MM.1S (cell line): ENCODE data around the gene PCDHB7.
A peak's percentile ranks its signal among the peaks of the same experiment; 100 is the strongest.
"Not testable (repeated sequence)": the region's sequence is repeated elsewhere in the genome, so short reads cannot be mapped to it uniquely, and the experiment has no call there.

Experiments used
- DNase-seq: peaks from one replicate; pipeline ENCODE4 v3.0.0-alpha.2; 2015
- H2AFZ ChIP-seq: fragments of 300-600 bp; sonication (generic); 2 replicates; pipeline ENCODE4 v1.6.0; 2016; ENCODE audit warnings: antibody characterized with exemption, low read length
- H3F3A ChIP-seq: fragments of 300-600 bp; sonication (generic); 2 replicates; pipeline ENCODE4 v1.6.1; 2016; ENCODE audit warnings: mild to moderate bottlenecking, antibody characterized with exemption, low read length, moderate library complexity, mixed read lengths; ENCODE audit not compliant: insufficient read depth
- H3K27ac ChIP-seq: fragments of 300-600 bp; sonication (generic); 2 replicates; pipeline ENCODE4 v1.5.1; 2016; ENCODE audit warnings: mild to moderate bottlenecking, low read length
- H3K27me3 ChIP-seq: fragments of 300-600 bp; sonication (generic); replicated peaks from 2 replicates; pipeline ENCODE4 v1.6.0; 2016; ENCODE audit warnings: low read length; ENCODE audit not compliant: insufficient read depth
- H3K36me3 ChIP-seq: fragments of 300-600 bp; sonication (generic); replicated peaks from 2 replicates; pipeline ENCODE4 v1.6.1; 2016; ENCODE audit warnings: mild to moderate bottlenecking, low read length, mixed read lengths; ENCODE audit not compliant: insufficient read depth
- H3K4me1 ChIP-seq: fragments of 300-600 bp; sonication (generic); 2 replicates; pipeline ENCODE4 v1.6.1; 2016; ENCODE audit warnings: low read length, mixed read lengths
- H3K4me2 ChIP-seq: fragments of 300-600 bp; sonication (generic); 2 replicates; pipeline ENCODE4 v1.6.0; 2016; ENCODE audit warnings: low read depth, low read length
- H3K4me3 ChIP-seq: fragments of 300-600 bp; sonication (generic); 2 replicates; pipeline ENCODE4 v1.5.1; 2016; ENCODE audit warnings: low read length, mixed read lengths
- H3K79me2 ChIP-seq: fragments of 300-600 bp; sonication (generic); 2 replicates; pipeline ENCODE4 v1.6.1; 2016; ENCODE audit warnings: mixed run types, low read length, mixed read lengths
- H3K9ac ChIP-seq: fragments of 300-600 bp; sonication (generic); 2 replicates; pipeline ENCODE4 v1.6.1; 2016; ENCODE audit warnings: low read length, mixed read lengths
- H3K9me2 ChIP-seq: fragments of 300-600 bp; sonication (generic); replicated peaks from 2 replicates; pipeline ENCODE4 v1.6.1; 2016; ENCODE audit warnings: mild to moderate bottlenecking, low read length, mixed read lengths; ENCODE audit not compliant: insufficient read depth
- H3K9me3 ChIP-seq: fragments of 300-600 bp; sonication (generic); replicated peaks from 2 replicates; pipeline ENCODE4 v1.6.1; 2016; ENCODE audit warnings: mild to moderate bottlenecking, low read length, mixed read lengths; ENCODE audit not compliant: insufficient read depth
- H4K20me1 ChIP-seq: fragments of 300-600 bp; sonication (generic); 2 replicates; pipeline ENCODE4 v1.6.1; 2016; ENCODE audit warnings: mild to moderate bottlenecking, low read length, moderate library complexity, mixed read lengths; ENCODE audit not compliant: insufficient read depth
- EZH2 ChIP-seq: fragments of 300-600 bp; sonication (generic); optimal IDR thresholded peaks from 2 replicates; pipeline ENCODE3; 2017; ENCODE audit warnings: low read depth, mild to moderate bottlenecking, antibody characterized with exemption, low read length, mixed read lengths
- EZH2phosphoT487 ChIP-seq: fragments of 300-600 bp; sonication (generic); IDR thresholded peaks from 2 replicates; pipeline ENCODE4 v1.6.1; 2018; ENCODE audit warnings: antibody characterized with exemption, low read length
- TF ChIP-seq, protein P1 (sequence below): fragments of 300-600 bp; sonication (generic); IDR thresholded peaks from 2 replicates; pipeline ENCODE4 v1.5.1; 2016; ENCODE audit warnings: antibody characterized with exemption, low read length, mixed read lengths

PCDHB7 gene

GRCh38 chr5:141182248-141182647 is 9.8 kb downstream of the PCDHB7 start, which contains the start of gene PCDHB16:
PCDHB16 (plus strand) TSS chr5:141182387; CDS start chr5:141182560, 173 bp downstream.
- DNase-seq = no peak
- H3F3A ChIP-seq = no peaks in the 10 kb centered on the region
- no peaks in the 10 kb centered on the region for H3K9me2 ChIP-seq
- no peaks in the 10 kb centered on the region for H4K20me1 ChIP-seq
- no peaks in the 10 kb centered on the region for H3K4me1 ChIP-seq
- TF ChIP-seq, protein P1, sequence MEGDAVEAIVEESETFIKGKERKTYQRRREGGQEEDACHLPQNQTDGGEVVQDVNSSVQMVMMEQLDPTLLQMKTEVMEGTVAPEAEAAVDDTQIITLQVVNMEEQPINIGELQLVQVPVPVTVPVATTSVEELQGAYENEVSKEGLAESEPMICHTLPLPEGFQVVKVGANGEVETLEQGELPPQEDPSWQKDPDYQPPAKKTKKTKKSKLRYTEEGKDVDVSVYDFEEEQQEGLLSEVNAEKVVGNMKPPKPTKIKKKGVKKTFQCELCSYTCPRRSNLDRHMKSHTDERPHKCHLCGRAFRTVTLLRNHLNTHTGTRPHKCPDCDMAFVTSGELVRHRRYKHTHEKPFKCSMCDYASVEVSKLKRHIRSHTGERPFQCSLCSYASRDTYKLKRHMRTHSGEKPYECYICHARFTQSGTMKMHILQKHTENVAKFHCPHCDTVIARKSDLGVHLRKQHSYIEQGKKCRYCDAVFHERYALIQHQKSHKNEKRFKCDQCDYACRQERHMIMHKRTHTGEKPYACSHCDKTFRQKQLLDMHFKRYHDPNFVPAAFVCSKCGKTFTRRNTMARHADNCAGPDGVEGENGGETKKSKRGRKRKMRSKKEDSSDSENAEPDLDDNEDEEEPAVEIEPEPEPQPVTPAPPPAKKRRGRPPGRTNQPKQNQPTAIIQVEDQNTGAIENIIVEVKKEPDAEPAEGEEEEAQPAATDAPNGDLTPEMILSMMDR = peak; percentile 40
- TF ChIP-seq EZH2phosphoT487 = no peak
- H3K27me3 ChIP-seq = no peaks in the 10 kb centered on the region; the same call in 1 of the 2 replicates
- no peaks in the 10 kb centered on the region for H3K79me2 ChIP-seq
- no peak within 1 kb of the TSS for H2AFZ ChIP-seq
- no peaks in the 10 kb centered on the region for H3K36me3 ChIP-seq
- H3K4me2 ChIP-seq = no peak within 1 kb of the TSS
- H3K9me3 ChIP-seq = no peaks in the 10 kb centered on the region
- no peak within 1 kb of the TSS for H3K27ac ChIP-seq
- no peak within 1 kb of the TSS for H3K9ac ChIP-seq
- no peak within 1 kb of the TSS for H3K4me3 ChIP-seq

DNA sequence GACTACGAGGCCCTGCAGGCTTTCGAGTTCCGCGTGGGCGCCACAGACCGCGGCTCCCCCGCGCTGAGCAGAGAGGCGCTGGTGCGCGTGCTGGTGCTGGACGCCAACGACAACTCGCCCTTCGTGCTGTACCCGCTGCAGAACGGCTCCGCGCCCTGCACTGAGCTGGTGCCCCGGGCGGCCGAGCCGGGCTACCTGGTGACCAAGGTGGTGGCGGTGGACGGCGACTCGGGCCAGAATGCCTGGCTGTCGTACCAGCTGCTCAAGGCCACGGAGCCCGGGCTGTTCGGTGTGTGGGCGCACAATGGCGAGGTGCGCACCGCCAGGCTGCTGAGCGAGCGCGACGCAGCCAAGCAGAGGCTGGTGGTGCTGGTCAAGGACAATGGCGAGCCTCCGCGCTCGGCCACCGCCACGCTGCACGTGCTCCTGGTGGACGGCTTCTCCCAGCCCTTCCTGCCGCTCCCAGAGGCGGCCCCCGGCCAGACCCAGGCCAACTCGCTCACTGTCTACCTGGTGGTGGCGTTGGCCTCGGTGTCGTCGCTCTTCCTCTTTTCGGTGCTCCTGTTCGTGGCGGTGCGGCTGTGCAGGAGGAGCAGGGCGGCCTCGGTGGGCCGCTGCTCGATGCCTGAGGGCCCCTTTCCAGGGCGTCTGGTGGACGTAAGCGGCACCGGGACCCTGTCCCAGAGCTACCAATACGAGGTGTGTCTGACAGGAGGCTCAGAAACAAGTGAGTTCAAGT is 11.8 kb downstream of the PCDHB7 start:
- not testable (repeated sequence) for H3K9ac ChIP-seq, H3K27me3 ChIP-seq, H3K27ac ChIP-seq, DNase-seq, H3K4me1 ChIP-seq, H3K79me2 ChIP-seq, H3F3A ChIP-seq, H3K9me3 ChIP-seq, H4K20me1 ChIP-seq, H3K4me3 ChIP-seq, H2AFZ ChIP-seq, H3K9me2 ChIP-seq, H3K36me3 ChIP-seq, H3K4me2 ChIP-seq

DNA sequence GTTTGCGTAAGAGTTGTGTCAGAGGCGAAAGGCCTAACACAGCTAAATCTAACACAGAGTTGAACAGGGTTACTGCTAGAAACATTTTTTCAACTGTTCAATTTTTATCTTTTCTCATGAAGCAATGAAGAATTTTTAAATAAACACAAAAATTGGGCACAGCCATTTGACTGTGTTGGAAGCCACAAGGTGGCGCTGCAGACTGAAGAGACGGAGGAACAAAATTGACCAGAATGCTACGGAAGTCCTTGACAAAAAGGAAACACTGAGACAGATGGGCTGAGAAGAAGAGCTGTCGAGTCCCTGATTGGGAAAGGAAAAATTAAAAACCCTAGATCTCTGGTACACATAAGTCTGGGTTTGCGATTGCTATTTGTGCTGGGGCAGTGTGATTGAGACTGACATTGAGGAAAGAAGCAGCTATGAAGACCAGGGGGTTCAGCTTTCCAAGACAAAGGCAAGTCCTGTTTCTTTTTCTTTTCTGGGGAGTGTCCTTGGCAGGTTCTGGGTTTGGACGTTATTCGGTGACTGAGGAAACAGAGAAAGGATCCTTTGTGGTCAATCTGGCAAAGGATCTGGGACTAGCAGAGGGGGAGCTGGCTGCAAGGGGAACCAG is 14.6 kb downstream of the PCDHB7 start, which contains the start of gene PCDHB9:
PCDHB9 (plus strand) TSS at position 265 of the 616 bp plus-strand sequence; CDS start at position 423, 158 bp downstream.
- no peak for TF ChIP-seq EZH2
- TF ChIP-seq, protein P1 = peak; percentile 79
- no peak within 1 kb of the TSS for H3K27ac ChIP-seq
- peak within 1 kb of the TSS; percentile 34; the same call in 1 of the 2 replicates for H3K4me3 ChIP-seq
- no peaks in the 10 kb centered on the region for H3K4me1 ChIP-seq
- H3F3A ChIP-seq = no peaks in the 10 kb centered on the region
- peak; percentile 69 for DNase-seq
- no peaks in the 10 kb centered on the region for H3K9me3 ChIP-seq
- H3K27me3 ChIP-seq = no peaks in the 10 kb centered on the region
- peak within 1 kb of the TSS; percentile 11; the same call in 1 of the 2 replicates for H2AFZ ChIP-seq
- no peaks in the 10 kb centered on the region for H3K9me2 ChIP-seq
- H3K4me2 ChIP-seq = peak within 1 kb of the TSS; percentile 20; the same call in 1 of the 2 replicates
- H3K79me2 ChIP-seq = no peaks in the 10 kb centered on the region
- no peaks in the 10 kb centered on the region for H4K20me1 ChIP-seq
- H3K36me3 ChIP-seq = no peaks in the 10 kb centered on the region
- H3K9ac ChIP-seq = no peak within 1 kb of the TSS; the same call in 1 of the 2 replicates

- H3K27ac ChIP-seq, H3K4me2 ChIP-seq, H3F3A ChIP-seq, H3K4me1 ChIP-seq, H3K9ac ChIP-seq, H4K20me1 ChIP-seq, H3K9me3 ChIP-seq, H3K4me3 ChIP-seq, H3K9me2 ChIP-seq, H2AFZ ChIP-seq, H3K27me3 ChIP-seq, H3K36me3 ChIP-seq, H3K79me2 ChIP-seq, DNase-seq: not testable (repeated sequence)
Observed at GRCh38 chr5:141188682-141189081, 16.2 kb downstream of the PCDHB7 start.

DNA sequence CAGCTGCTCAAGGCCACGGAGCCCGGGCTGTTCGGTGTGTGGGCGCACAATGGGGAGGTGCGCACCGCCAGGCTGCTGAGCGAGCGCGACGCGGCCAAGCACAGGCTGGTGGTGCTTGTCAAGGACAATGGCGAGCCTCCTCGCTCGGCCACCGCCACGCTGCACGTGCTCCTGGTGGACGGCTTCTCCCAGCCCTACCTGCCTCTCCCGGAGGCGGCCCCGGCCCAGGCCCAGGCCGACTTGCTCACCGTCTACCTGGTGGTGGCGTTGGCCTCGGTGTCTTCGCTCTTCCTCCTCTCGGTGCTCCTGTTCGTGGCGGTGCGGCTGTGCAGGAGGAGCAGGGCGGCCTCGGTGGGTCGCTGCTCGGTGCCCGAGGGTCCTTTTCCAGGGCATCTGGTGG is 16.7 kb downstream of the PCDHB7 start:
- not testable (repeated sequence) for DNase-seq, H3K36me3 ChIP-seq, H3K9ac ChIP-seq, H4K20me1 ChIP-seq, H2AFZ ChIP-seq, H3F3A ChIP-seq, H3K9me3 ChIP-seq, H3K4me2 ChIP-seq, H3K27me3 ChIP-seq, H3K27ac ChIP-seq, H3K9me2 ChIP-seq, H3K4me1 ChIP-seq, H3K4me3 ChIP-seq, H3K79me2 ChIP-seq
